PC-9 (cell line): Measurements from ENCODE around the gene THPO.

Source experiments
- EZH2 ChIP-seq: fragments of 200-600 bp; sonication (generic); IDR thresholded peaks from 2 replicates; pipeline ENCODE4 v1.8.0; 2017; ENCODE audit warnings: antibody characterized with exemption, low read depth
- TF ChIP-seq, protein P1 (sequence below): fragments of 200-600 bp; sonication (generic); conservative IDR thresholded peaks from 2 replicates; pipeline ENCODE4 v1.6.1; 2017; ENCODE audit warnings: mixed run types, antibody characterized with exemption, mild to moderate bottlenecking, moderate library complexity

DNA sequence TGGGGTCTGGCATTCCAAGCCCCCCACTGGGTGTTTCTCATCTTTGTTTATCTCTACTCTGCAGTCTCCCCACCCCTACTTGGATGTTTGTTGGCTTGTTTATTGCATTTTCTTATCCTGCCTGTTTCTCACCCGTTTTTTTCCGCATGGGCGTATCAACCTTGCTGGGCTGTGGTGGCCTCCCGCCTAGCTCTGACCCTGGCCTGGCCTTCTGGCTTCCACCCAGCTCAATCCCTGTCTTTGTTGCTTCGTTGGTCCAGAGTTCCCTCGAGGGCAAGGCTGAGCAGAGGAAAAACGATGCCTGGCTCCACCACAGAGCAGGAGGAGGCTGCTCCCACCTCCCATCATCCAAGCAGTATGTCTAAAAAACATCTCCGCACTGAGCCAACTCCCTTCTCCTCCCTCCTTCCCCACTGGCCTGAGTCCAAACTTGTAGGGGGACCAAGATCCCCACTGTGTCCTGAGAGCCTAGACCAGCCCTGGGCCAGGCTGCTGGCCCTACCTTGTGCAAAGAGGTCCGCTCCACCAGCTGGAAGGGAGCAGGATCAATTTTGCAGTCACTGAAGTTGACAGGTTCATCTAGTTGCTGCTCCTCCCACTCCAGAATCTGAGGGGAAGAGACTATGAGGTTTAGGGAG is 26.4 kb downstream of the THPO start:
- TF ChIP-seq, protein P1, sequence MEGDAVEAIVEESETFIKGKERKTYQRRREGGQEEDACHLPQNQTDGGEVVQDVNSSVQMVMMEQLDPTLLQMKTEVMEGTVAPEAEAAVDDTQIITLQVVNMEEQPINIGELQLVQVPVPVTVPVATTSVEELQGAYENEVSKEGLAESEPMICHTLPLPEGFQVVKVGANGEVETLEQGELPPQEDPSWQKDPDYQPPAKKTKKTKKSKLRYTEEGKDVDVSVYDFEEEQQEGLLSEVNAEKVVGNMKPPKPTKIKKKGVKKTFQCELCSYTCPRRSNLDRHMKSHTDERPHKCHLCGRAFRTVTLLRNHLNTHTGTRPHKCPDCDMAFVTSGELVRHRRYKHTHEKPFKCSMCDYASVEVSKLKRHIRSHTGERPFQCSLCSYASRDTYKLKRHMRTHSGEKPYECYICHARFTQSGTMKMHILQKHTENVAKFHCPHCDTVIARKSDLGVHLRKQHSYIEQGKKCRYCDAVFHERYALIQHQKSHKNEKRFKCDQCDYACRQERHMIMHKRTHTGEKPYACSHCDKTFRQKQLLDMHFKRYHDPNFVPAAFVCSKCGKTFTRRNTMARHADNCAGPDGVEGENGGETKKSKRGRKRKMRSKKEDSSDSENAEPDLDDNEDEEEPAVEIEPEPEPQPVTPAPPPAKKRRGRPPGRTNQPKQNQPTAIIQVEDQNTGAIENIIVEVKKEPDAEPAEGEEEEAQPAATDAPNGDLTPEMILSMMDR, result no peak
- TF ChIP-seq EZH2, result no peak
